Panc1 (cell line): Measurements from ENCODE around the gene SLC1A2. TPM values are rescaled to one million over a fixed set of nuclear protein-coding genes. Genes with fewer than 3 reads are reported as not detected.

Source experiments
- ATAC-seq: fragments of 200-7000 bp; cut with Tn5 transposase; 2 replicates; pipeline ENCODE4 v1.9.1; 2020; ENCODE audit warnings: mild to moderate bottlenecking, moderate library complexity
- BruUV-seq: library from RNA; stranded (reverse); fragments of 400-500 nt; replicated peaks from 2 replicates; lab custom pipeline; 2021; lab: Mats Ljungman, UMichigan
- CTCF ChIA-PET: fragments of 300-600 bp; sonication (Branson Sonifier 250); formaldehyde crosslinking; loops from one replicate; lab custom pipeline; 2022; ENCODE audit warnings: antibody characterized with exemption; lab: Charles Lee
- POLR2A ChIA-PET: fragments of 300-600 bp; sonication (Branson Sonifier 250); formaldehyde crosslinking; loops from one replicate; lab custom pipeline; 2022; ENCODE audit warnings: antibody characterized with exemption; lab: Charles Lee
- DNase-seq: peaks from one replicate; pipeline ENCODE4 v3.0.0-alpha.2; 2010; ENCODE audit warnings: low read depth, low spot score
- H3K27ac ChIP-seq: 2 replicates; pipeline ENCODE4 v1.5.1; 2011; ENCODE audit warnings: mild to moderate bottlenecking, low read length, inconsistent platforms
- H3K27me3 ChIP-seq: fragments of 200-500 bp; sonication (Bioruptor generic); 2 replicates; pipeline ENCODE4 v1.6.0; 2014; ENCODE audit warnings: low read length, inconsistent platforms; ENCODE audit not compliant: control insufficient read depth, insufficient read depth
- H3K36me3 ChIP-seq: fragments of 200-500 bp; sonication (Bioruptor generic); 2 replicates; pipeline ENCODE4 v1.5.1; 2014; ENCODE audit warnings: inconsistent platforms, mild to moderate bottlenecking, low read length, moderate library complexity; ENCODE audit not compliant: control insufficient read depth, insufficient read depth
- H3K4me1 ChIP-seq: 2 replicates; pipeline ENCODE4 v1.5.1; 2011; ENCODE audit warnings: inconsistent platforms, mild to moderate bottlenecking, low read length, moderate library complexity; ENCODE audit not compliant: control insufficient read depth, insufficient read depth
- H3K4me3 ChIP-seq, 2 experiments: 2 replicates each; pipeline ENCODE4 v1.5.1; 2011 to 2012; ENCODE audit warnings: low read depth in 2 of 2, low read length in 2 of 2, mild to moderate bottlenecking in 2 of 2, inconsistent platforms in 1 of 2, moderate library complexity in 1 of 2
- H3K9me3 ChIP-seq: fragments of 200-500 bp; sonication (Bioruptor generic); 2 replicates; pipeline ENCODE4 v1.5.1; 2014; ENCODE audit warnings: low read depth, mild to moderate bottlenecking, inconsistent platforms, low read length, moderate library complexity; ENCODE audit not compliant: control insufficient read depth, insufficient read depth
- POLR2AphosphoS5 ChIP-seq: IDR thresholded peaks from 2 replicates; pipeline ENCODE4 v1.6.1; 2012; ENCODE audit warnings: mild to moderate bottlenecking, low read depth, low read length, moderate library complexity
- REST ChIP-seq, 2 experiments: IDR thresholded peaks; 2 replicates each; pipeline ENCODE4 v1.6.1; 2011 to 2012; ENCODE audit warnings: low read depth in 2 of 2, control low read depth in 1 of 2, low read length in 1 of 2, mild to moderate bottlenecking in 1 of 2, moderate library complexity in 1 of 2; ENCODE audit not compliant: insufficient read depth in 1 of 2
- SIN3A ChIP-seq: IDR thresholded peaks from 2 replicates; pipeline ENCODE4 v1.6.1; 2012; ENCODE audit warnings: low read depth, mild to moderate bottlenecking, low read length, moderate library complexity, borderline replicate concordance; ENCODE audit not compliant: insufficient read depth
- TCF7L2 ChIP-seq: IDR thresholded peaks from 2 replicates; pipeline ENCODE4 v1.6.1; 2011; ENCODE audit warnings: mild to moderate bottlenecking, low read depth, low read length, inconsistent platforms
- in situ Hi-C: cut with HindIII; loops from 2 replicates; pipeline ENCODE4 v1.10.0; 2016; ENCODE audit warnings: low sequenced_read_pairs, low pct_unique_long_range_greater_than_20kb
- intact Hi-C: fragments of 100-400 bp; cut with micrococcal nuclease; formaldehyde crosslinking; loops from one replicate; pipeline ENCODE4 v1.10.0; 2022; ENCODE audit not compliant: unreplicated experiment
- total RNA-seq: library from RNA; stranded (reverse); gene quantifications from one replicate; pipeline ENCODE4 v1.2.1, GENCODE V29; 2021; ENCODE audit not compliant: unreplicated experiment
- TF ChIP-seq, protein P1 (sequence below): fragments of 450-650 bp; IDR thresholded peaks from 2 replicates; pipeline ENCODE4 v1.5.1; 2017; ENCODE audit warnings: mild to moderate bottlenecking

Gene SLC1A2
- total RNA-seq, 1 experiment from 2014 or later, result 0.21 TPM

DNA sequence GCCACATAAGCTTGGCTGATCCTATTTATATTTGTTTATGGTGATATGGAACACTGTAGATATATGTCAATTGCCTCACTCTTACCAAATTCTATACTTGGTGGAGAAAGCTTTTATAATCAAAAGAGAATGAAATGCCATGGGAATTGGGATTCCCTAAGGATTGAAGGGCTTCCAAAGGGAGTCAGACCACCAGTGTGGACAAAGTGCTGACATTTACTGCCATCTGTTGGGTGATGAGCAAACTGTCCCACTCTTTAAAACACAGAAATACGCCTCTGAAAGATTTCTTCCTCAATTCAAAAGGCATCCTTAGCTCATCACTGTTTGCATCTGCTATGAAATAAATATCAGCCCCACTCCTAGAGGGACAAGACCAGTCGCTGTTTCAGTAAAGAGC, 7.1 kb downstream of the SLC1A2 start:
- H3K36me3 ChIP-seq, result no peaks in the 10 kb centered on the region
- CTCF ChIA-PET, result no interaction called here
- H3K9me3 ChIP-seq, result no peaks in the 10 kb centered on the region
- in situ Hi-C loops (no loop called here), intact Hi-C loops (no loop called here)
- TF ChIP-seq, protein P1, sequence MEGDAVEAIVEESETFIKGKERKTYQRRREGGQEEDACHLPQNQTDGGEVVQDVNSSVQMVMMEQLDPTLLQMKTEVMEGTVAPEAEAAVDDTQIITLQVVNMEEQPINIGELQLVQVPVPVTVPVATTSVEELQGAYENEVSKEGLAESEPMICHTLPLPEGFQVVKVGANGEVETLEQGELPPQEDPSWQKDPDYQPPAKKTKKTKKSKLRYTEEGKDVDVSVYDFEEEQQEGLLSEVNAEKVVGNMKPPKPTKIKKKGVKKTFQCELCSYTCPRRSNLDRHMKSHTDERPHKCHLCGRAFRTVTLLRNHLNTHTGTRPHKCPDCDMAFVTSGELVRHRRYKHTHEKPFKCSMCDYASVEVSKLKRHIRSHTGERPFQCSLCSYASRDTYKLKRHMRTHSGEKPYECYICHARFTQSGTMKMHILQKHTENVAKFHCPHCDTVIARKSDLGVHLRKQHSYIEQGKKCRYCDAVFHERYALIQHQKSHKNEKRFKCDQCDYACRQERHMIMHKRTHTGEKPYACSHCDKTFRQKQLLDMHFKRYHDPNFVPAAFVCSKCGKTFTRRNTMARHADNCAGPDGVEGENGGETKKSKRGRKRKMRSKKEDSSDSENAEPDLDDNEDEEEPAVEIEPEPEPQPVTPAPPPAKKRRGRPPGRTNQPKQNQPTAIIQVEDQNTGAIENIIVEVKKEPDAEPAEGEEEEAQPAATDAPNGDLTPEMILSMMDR, result peak; percentile 76
- no peak for TF ChIP-seq POLR2AphosphoS5
- peak; percentile 82 for ATAC-seq
- H3K27me3 ChIP-seq, result peaks cover 22% of the 10 kb centered on the region
- H3K4me1 ChIP-seq, result no peaks in the 10 kb centered on the region
- no TSS peak for BruUV-seq
- no peak overlapping the region for H3K27ac ChIP-seq
- POLR2A ChIA-PET, result no interaction called here
- no peak overlapping the region for H3K4me3 ChIP-seq
- DNase-seq, result no peak

- no peaks in the 10 kb centered on the region for H3K9me3 ChIP-seq
- no peak for DNase-seq
- no peaks in the 10 kb centered on the region for H3K27me3 ChIP-seq
- no TSS peak for BruUV-seq
- peaks cover 5% of the 10 kb centered on the region; the same call in 1 of the 2 replicates for H3K4me1 ChIP-seq
- intact Hi-C loops (no loop called here), in situ Hi-C loops (no loop called here)
- no peaks in the 10 kb centered on the region for H3K36me3 ChIP-seq
- H3K27ac ChIP-seq, result no peak overlapping the region
- no peak for ATAC-seq
- TF ChIP-seq REST (IDR thresholded peaks at IDR 0.05; ENCODE audit: insufficient read depth in 1 of 2, low read depth in 2 of 2, low read length in 1 of 2) (no peak), TCF7L2 (no peak)
- ChIA-PET POLR2A (no interaction called here), CTCF (no interaction called here)
- H3K4me3 ChIP-seq, result no peak overlapping the region
Measured at GRCh38 chr11:35407041-35407440, 12.3 kb downstream of the SLC1A2 start.

- ATAC-seq, result peak; percentile 82
- Histone ChIP-seq H3K9me3 (no peaks in the 10 kb centered on the region), H3K4me3 (peak overlapping the region; percentile 6 to 40; a peak in 3 of 4 replicates), H3K27me3 (no peaks in the 10 kb centered on the region), H3K4me1 (peaks cover 5% of the 10 kb centered on the region; the same call in 1 of the 2 replicates), H3K36me3 (no peaks in the 10 kb centered on the region), H3K27ac (peak overlapping the region; percentile 64; the same call in 1 of the 2 replicates)
- in situ Hi-C loops, result no loop called here
- intact Hi-C loops, result no loop called here
- no peak for DNase-seq
- TF ChIP-seq SIN3A, result no peak
- TF ChIP-seq, protein P1, result peak; percentile 82
- POLR2A ChIA-PET, result no interaction called here
- CTCF ChIA-PET, result interaction anchor here (0.5 kb wide), 1 partner anchor 15 kb away, joined by 5 read pairs; no protein-coding TSS in a partner anchor
- no TSS peak for BruUV-seq
Measured at GRCh38 chr11:35404388-35404775, 15.0 kb downstream of the SLC1A2 start.
